T-helper 2 cell treated with Interferon-gamma antibody and Interleukin-4, amounts not matched to agents 100 ng/mL and 5 ng/mL, for 36 hours (primary cell): ENCODE data around the gene MFF. TPM values are rescaled to one million over a fixed set of nuclear protein-coding genes. Genes with fewer than 3 reads are reported as not detected.
"Not testable (repeated sequence)": the region's sequence is repeated elsewhere in the genome, so short reads cannot be mapped to it uniquely, and the experiment has no call there.

Source experiments
- intact Hi-C: fragments of 100-400 bp; cut with micrococcal nuclease; formaldehyde crosslinking; loops from one replicate; pipeline ENCODE4 v1.15.1; 2023
- total RNA-seq: library from RNA; stranded (reverse); gene quantifications from 2 replicates; pipeline ENCODE4 v1.2.3, GENCODE V29; 2022

MFF gene
- total RNA-seq, 1 donor from 2014 or later: 62.8 TPM

DNA sequence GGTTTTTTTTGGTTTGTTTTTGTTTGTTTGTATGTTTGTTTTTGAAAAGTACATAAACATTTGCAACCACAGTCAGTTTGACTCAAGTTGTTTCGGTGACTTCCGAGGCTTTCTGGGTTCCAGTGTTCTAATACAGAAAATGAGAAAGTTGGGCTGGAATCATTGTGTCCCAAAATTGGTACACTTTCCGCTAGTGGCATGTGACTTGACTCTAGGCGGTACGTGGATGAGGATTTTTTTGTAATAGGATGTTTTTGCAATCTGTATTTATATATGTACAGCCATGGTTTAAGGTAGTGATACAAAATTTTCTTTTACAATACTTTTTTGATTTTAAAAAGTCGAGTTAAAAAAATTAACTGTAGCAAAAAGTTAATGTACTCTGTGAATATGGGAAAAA, 1.7 kb downstream of the MFF start:
- intact Hi-C loops: no loop called here

DNA sequence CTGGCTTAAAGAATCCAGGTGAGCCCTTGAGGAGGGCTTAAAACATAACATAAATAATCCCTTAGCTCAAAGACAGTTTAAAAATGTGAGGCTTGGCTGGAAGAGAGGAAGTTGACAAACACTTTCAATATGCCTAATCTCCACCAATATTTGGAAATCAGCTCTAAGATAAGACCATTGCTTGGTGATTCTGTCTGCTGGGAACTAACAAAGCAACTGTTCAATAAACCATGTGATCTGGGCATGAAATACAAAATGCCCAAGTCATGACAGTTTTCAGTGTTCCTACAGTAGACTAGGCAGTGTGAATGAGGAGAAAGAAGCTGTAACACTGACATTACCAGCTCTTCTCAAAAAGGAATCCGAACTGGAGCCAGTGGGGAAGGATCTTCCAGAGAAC, 10.7 kb downstream of the MFF start:
- intact Hi-C loops: no loop called here

DNA sequence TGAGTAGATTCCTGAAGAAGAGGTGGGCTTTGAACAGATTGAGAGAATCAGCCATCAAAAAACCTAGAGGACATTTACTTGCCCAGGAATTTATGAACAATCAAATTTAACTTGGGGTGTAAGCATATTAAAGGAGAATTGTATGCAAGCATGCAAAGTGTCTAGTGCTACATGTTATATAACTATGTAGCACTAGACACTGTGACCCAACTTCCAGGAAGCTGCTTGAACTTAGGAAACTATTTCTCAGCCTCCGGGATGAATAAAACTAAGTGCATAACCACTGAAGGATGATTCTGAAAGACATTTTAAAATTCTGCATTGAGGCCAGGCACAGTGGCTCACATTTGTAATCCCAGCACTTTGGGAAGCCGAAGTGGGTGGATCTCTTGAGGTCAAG, 12.4 kb downstream of the MFF start:
- intact Hi-C loops: no loop called here

DNA sequence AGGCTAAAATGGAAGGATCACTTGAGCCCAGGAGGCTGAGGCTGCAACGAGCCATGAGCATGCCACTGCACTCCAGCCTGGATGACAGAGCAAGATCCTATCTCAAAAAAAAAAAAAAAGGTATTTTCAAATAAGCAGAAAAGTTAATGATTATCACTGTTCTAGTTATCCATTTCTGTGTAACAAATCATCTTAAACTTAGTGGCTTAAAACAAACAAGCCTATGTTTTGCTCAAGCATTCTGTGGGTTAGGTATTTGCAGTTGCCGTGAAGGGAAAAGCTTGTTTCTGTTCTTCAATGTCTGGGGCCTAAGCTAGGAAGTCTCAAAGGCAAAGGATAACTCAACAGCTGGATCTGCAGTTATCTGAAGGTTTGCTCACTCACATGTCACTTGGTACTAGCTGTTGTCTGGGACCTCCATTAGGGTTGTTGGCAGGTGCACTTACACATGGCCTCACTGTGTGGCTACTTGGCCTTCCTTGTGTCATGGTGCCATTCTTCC, 14.1 kb downstream of the MFF start:
- intact Hi-C loops: no loop called here

DNA sequence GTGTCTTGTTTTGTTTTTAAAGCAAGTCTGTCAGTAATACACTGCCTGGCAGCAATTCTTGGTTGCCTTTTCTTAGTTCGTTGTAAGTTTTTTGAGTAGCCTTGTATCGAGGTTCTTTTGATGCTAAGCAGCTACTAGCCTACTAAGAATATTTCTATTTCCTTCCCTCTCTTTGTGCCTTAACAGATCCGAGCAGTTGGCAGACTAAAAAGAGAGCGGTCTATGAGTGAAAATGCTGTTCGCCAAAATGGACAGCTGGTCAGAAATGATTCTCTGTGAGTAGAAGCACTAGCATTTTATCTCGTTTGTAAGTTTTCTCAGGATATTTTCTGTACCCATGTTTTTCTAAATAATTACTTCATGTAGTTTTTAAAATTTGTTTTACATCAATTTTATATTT, 15.1 kb downstream of the MFF start:
- intact Hi-C loops: no loop called here

DNA sequence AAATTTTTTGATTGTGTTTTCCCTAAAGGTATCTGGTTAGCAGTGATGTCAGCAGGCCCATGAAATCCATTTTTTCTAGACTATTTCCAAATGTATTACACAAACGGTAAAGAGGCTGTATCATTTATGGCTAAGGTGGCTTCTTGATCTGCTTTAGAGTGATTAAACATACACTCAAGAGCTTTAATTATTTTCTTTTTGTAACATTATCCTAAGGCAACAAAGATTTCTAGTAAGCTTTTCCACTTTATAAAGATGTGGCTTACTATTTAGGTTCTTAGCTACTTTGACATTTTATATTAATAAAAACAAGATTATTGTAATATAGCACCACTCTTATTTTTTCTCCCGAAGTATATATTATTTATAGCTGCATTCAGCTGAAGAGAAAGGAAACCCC, 16.5 kb downstream of the MFF start:
- intact Hi-C loops: no loop called here

DNA sequence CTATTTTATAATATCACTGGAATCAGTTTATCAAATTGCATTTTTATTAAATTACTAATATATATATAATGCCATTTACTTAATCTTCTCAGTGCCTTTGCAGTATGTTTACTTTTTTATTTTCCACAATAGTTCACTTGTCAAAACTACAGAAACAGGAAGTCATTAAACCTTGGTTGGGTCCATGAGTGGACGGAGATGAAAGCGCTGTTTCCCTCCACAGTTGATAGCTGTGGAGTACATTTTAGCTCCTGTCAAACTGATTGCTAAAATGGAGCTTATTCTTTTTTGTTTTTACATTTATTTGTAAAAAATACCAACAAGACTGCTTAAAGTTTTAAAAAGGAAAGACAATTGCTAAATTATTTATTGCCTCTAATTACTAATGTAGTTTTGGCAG, 19.2 kb downstream of the MFF start:
- intact Hi-C loops: no loop called here

DNA sequence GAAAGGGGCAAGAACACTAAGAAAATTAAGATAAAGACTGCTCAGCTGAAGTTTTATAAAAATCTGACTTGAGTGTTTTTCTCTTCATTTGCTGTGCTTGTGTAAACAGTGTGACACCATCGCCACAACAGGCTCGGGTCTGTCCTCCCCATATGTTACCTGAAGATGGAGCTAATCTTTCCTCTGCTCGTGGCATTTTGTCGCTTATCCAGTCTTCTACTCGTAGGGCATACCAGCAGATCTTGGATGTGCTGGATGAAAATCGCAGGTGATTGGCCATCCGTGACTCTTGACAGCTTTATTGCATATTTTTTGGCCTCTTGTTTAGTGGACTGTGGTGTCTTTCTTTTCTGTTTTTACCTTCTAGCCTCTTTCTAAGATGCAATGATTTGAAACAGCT, 22.1 kb downstream of the MFF start:
- intact Hi-C loops: no loop called here

DNA sequence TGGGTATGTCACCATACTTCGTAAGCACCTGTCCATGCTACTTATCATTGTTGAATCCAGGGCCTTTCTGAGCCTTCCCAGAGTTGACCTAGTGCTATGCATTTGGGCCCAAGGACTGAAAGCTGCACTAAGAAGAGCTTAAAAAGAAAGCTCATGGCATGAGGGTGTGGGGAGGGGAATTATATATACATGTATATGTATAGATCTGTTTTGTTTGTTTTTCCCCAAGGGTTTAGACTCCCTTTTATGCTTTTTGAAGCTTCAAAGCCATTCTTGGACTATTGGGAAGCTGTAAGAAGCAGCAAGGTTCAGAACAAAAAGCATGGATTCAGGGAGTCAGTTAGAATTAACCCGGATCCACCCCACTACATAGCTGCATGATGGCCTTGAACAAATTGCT, 23.3 kb downstream of the MFF start:
- intact Hi-C loops: no loop called here

DNA sequence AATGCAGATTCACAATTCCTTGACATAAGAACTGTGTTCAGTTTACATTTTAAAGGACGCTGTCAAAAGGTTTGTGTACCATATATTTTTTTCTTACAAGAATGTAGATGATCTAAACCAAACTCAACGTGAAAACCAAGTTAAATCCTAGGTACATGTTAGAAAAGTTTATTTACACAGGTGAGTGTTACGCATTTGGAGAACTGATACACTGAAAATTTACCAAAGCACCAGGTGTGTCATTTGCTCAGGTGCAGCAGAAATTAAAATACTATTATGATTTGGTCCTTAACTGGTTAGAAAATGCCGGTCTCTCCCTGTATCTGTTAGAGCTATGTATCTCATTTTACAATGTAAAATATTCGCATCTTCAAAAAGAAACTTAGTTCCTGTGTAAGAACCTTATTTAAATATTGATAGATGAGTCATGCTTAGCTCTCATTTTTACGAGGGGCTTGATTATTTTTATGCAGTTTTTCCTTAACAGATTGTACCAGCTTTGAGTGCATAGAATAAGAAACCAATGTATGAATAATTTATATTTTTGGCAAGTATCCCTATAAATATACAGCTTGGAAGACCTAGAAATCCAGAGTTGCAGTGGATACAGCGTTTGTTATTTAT, 25.1 kb downstream of the MFF start:
- intact Hi-C loops: no loop called here

DNA sequence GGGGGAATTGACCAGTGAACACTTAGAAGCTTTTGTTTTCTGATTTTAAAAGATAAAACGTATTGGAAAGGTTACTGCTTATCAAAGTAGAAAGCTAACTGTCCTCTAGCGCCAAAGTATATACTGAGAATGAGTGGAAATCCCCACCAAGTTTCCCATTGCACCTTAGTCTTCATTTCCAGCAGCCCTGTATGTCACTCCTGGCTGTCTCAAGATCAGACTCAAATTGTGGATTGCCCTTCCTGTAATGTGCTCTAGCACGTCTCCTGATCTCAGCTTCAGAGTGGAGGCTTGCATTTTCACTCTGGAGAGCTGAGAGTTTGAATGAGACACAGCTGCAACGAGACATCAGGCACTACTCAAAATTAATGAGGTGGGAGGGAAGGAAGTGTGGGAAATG, 26.6 kb downstream of the MFF start:
- intact Hi-C loops: no loop called here

DNA sequence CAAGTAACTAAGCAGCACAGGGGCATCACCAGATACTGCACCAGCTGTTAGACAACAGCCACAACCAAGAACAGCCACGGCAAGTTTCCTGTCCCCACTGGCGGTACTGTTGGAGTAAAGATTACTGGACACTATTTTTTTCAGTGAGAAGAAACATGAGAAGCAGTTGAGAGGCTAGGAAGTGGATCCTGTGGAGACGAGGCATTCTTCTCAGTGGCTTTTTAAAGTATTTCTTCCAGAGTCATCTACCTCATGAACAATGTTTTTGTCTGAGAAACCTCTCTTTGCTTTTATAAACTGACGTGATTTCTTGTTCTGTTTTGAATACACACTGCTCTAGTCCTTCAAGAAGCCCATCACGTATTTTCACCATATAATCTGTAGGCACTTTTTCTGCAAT, 35.3 kb downstream of the MFF start:
- intact Hi-C loops: no loop called here

DNA sequence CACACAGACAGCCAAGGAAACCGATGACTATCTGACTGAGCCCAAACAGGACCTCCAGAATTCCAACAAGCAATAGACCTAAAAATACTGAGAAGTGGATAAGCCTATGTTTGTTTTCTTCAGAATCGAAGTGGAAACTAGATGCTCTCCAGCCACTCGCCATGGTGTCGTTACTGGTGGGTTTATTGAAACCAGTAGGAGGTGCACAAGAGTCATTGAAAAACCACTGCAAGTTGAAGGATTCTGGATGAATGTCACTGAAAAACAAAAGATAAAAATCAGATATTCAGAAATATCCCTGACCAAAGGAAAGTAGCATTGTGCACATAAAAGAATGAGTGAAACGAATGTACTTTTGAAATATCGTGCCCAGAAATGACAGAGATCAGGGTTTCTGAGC, 38.7 kb downstream of the MFF start:
- intact Hi-C loops: no loop called here

DNA sequence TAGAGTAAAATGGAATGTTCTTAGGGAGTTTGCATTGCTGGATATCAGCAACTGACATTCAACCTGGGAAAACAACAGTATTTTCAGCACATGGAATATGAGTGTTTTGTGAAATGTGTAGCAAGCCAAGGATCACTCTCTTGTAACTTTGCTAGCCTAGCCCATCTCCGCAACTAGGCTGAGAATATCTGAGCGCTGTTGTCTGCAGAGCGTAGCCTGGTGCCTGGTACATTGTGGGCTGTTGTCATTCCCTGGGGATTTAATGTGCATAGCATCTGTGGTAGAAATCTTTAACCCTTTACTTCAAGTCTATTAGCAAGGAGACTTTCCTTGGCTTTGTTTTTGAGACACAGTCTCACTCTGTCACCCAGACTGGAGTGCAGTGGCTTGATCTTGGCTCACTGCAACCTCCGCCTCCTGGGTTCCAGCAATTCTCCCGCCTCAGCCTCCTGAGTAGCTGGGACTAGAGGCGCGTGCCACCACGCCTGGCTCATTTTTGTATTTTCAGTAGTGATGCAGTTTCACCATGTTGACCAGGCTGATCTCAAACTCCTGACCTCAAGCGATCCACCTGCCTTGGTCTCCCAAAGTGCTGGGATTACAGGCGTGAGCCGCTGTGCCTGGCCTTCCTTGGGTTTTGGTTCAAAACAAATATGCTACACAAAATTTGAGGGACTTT, 39.7 kb downstream of the MFF start:
- intact Hi-C loops: not testable (repeated sequence)

DNA sequence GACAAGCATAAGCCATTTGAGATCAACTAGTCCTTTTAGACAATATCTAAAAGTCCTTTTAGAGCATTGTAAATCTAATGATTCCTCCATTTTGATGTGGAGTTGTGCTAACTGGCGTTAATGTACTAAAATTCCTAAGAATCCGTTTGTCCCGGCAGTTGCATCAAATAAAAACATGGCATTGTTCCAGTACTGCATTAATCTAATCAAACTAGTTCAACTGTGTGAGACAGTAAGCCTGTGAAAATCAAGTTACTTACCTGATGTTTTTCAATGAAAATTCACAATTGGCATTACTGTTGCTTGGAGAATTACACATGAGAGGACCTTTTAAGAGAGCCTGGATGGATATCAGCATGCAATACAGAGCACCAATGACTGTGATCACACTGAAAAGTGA, 40.8 kb downstream of the MFF start:
- intact Hi-C loops: no loop called here

DNA sequence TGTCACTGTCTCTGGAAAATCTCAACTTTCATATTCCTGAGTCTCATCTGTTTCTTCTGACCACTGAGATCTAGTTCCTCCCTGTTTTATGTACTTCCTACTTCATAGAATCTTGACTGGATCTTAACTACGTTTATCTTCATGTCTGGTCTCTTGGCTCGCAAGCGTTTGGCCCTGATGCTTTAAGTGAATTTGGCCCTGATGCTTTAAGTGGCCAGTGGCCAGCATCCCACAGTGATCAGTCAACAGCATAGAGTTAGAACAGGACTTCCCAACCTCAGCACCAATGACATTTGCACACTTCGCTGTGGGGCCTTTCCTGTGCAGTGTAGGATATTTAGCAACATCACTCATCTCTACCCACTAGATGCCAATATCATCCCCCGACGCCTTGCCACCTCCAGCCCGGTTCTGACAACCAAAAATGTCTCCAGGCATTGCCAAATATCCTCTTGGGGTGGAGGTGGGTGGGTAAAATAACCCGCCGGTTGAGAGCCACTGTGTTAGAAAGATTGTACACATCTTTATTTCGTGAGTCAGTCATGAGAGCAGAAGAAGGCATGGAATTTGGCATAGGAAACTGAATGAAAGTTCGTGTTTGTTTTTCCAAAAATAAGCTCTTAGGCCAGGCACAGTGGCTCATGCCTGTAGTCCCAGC, 41.8 kb downstream of the MFF start:
- intact Hi-C loops: no loop called here

DNA sequence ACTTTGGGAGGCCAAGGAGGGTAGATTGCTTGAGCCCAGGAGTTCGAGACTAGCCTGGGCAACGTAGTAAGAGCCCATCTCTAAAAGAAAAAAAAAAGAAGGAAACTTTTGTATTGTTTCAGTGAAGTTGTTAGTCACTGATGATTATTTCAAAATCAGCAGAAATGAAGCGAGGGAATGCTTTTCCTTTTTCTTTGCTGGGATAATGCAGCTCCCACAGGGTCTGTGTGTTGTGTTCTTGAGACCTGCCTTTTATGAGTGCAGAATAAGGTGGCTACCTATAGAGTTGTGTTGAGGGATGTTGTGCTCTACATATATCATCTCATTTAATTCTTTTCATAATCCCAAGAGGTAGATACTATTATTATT, 42.4 kb downstream of the MFF start:
- intact Hi-C loops: no loop called here

DNA sequence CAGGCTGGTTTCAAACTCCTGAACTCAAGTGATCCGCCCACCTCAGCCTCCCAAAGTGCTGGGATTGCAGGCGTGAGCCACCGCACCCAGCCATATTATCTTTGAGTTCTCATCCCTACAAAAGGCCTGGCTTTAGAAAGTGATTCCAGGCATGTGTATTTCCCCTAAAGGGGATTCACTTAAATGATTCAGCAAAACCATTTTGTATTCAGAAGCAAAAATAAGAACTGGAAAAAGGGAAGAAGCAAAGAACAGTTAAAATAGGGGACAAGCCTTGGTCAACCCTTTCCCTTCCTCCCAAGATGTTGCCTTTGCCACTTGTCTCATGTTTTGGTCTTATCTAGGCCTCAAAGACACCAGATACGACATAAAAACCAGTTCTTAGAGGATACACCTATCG, 43.5 kb downstream of the MFF start:
- intact Hi-C loops: no loop called here

DNA sequence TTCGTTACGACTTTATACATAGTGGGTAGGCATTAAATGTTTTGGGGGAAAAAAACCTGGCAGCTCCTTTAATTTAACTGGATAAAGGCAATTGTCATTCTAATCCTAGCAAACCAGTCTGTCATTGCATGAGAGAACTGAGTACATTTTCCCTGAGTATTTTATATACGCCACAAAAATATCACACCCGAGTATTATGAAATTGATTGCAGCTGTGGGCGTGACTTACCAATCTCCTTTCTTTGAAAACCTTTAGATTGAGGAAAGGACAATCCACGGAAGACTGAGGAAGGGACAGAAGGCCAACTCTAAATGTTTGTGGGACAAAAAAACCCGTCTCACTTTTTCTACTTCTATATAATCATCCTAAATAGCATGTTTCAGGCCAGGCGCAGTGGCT, 45.0 kb downstream of the MFF start:
- intact Hi-C loops: no loop called here

DNA sequence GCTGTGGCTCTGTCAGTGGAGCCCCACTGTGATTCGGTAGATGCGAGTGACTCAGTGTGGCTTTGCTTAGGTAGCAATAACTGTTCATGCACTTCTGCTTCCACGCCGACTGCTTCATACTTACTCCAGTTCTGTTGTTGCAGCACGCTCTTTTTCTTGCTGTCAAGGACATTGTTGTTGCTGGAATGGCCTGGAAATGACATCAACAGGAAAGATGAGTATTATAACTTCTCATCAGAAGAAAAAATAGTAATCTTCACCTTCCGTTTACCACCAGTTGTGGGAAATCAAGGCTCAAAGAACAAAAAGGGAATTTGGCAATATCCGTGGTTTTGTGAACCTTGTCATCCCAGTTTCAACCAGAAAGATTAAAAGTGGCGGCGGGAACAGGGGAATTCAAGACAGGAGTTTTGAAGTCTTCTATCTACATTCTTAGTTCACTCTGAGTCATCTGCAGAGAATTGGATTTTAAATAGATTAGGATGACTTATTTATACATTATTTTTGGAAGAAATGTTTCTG, 45.8 kb downstream of the MFF start:
- intact Hi-C loops: no loop called here

DNA sequence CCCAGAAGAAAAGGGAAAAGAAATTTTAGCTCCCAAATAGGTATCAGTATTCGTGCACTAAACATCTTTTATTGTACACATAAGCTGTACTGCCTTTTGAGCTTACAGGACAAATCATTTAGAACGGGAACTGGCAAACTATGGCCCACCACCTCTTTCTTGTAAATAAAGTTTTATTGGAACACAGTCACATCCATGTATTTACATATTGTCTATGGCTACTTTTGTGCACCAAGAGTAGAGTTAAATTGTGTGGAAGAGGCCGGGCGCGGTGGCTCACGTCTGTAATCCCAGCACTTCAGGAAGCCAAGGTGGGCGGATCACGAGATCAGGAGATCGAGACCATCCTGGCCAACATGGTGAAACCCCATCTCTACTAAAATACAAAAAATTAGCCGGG, 48.3 kb downstream of the MFF start:
- intact Hi-C loops: no loop called here

DNA sequence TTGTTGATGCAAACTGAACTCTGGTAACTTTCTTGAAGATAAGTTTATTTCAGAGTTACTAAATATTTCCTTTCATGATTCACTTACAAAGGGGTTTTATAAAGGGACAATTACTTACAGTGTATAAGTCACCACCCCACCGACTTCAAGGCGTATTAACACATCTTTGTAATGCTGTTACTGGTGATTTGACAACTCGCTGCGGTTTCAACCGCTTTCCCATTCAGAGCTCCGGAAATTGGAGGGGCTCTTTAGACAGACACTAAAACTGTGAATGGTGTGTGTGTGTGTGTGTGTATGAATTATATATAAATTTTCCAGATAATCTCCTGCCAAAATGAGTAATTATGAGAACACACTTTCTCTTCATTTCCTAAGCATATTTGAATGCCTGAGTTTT, 49.1 kb downstream of the MFF start:
- intact Hi-C loops: no loop called here
